Thoracic aorta (tissue), 2 donors: ENCODE data around the gene AUTS2. TPM values are rescaled to one million over a fixed set of nuclear protein-coding genes. Genes with fewer than 3 reads are reported as not detected.

Experiments
- ATAC-seq: fragments of 150-250 bp; one replicate; pipeline ENCODE4 v1.8.0; 2017; ENCODE audit warnings: low read depth; ENCODE audit not compliant: insufficient number of reproducible peaks, low FRiP score
- DNase-seq: peaks from one replicate; pipeline ENCODE4 v3.0.0-alpha.2; 2020; ENCODE audit warnings: low spot score
- H3K27ac ChIP-seq, 2 donors: fragments of 200-600 bp; sonication (generic); 1 replicate in 1 of 2; 2 replicates in 1 of 2; pipeline ENCODE4 v1.5.1; 2016; ENCODE audit warnings: mild to moderate bottlenecking in 2 of 2, moderate library complexity in 2 of 2
- H3K27me3 ChIP-seq: fragments of 200-600 bp; sonication (generic); replicated peaks from 2 replicates; pipeline ENCODE4 v1.6.0; 2016; ENCODE audit warnings: mild to moderate bottlenecking; ENCODE audit not compliant: insufficient read depth
- H3K36me3 ChIP-seq: fragments of 200-600 bp; sonication (generic); one replicate; pipeline ENCODE4 v1.5.1; 2016
- H3K4me1 ChIP-seq, 2 donors: fragments of 200-600 bp; sonication (generic); 1 replicate in 1 of 2; 2 replicates in 1 of 2; pipeline versions ENCODE4 v1.5.1 to v1.6.0; 2016; ENCODE audit warnings: low read depth in 2 of 2, mild to moderate bottlenecking in 1 of 2; ENCODE audit not compliant: control insufficient read depth in 1 of 2
- H3K4me3 ChIP-seq: fragments of 200-600 bp; sonication (generic); 2 replicates; pipeline ENCODE4 v1.5.1; 2016; ENCODE audit warnings: mild to moderate bottlenecking
- H3K9me3 ChIP-seq: fragments of 200-600 bp; sonication (generic); 2 replicates; pipeline ENCODE4 v1.5.1; 2016
- total RNA-seq, 2 donors: library from RNA; depleted of rRNA; stranded (reverse); fragments of >200 nt; gene quantifications; one replicate each; pipeline versions ENCODE4 v1.1.0 to v1.2.3, GENCODE V29; 2016
- TF ChIP-seq, protein P1 (sequence below): fragments of 200-600 bp; sonication (generic); IDR thresholded peaks from one replicate; pipeline ENCODE4 v1.5.1; 2019; ENCODE audit warnings: antibody characterized with exemption

The AUTS2 gene
- total RNA-seq, 2 donors from 2014 or later = 49.4 to 101 TPM

DNA sequence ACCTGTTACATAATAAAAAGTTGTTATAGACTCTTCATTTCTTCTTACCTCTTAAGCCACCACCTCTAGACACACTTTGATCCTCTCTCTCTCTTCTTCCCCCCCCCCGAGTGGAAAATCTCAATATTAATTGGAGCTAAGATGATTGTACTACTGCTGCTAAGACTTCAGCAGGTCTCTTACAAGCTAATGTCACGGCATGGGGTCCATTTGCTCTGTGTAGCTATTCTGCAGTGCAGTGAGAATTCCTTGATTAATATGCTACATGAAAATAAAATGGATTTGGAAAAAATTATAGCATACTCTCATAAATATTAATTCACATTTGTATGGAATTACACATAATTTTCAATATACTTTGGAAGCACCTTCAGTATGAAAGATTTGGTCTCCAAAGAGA lies 297.2 kb downstream of the AUTS2 start:
- TF ChIP-seq, protein P1, sequence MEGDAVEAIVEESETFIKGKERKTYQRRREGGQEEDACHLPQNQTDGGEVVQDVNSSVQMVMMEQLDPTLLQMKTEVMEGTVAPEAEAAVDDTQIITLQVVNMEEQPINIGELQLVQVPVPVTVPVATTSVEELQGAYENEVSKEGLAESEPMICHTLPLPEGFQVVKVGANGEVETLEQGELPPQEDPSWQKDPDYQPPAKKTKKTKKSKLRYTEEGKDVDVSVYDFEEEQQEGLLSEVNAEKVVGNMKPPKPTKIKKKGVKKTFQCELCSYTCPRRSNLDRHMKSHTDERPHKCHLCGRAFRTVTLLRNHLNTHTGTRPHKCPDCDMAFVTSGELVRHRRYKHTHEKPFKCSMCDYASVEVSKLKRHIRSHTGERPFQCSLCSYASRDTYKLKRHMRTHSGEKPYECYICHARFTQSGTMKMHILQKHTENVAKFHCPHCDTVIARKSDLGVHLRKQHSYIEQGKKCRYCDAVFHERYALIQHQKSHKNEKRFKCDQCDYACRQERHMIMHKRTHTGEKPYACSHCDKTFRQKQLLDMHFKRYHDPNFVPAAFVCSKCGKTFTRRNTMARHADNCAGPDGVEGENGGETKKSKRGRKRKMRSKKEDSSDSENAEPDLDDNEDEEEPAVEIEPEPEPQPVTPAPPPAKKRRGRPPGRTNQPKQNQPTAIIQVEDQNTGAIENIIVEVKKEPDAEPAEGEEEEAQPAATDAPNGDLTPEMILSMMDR = no peak
- Histone ChIP-seq H3K9me3 (no peaks in the 10 kb centered on the region), H3K36me3 (no peaks in the 10 kb centered on the region), H3K27ac (no peak overlapping the region), H3K4me1 (no peaks in the 10 kb centered on the region), H3K27me3 (no peaks in the 10 kb centered on the region), H3K4me3 (no peak overlapping the region)
- DNase-seq (no peak), ATAC-seq (no peak)

DNA sequence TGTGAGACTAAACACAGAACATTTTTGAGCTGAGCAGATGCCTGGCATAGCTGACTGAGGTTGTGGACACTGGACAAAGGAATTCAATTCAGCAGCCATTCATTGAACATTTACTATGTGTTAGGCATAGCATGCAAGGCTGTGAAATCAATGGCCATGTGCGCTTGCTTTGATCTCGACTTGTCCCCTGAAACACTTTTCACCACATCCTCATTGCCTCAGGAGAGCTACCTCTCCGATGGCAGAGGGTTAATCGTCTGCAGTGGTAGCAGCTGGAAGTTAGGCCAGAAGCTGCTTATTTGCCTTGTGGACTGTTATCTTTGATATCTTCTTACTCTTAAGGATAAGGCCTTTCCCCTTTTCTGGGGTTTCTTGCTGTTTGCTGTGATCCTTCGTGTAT lies 297.8 kb downstream of the AUTS2 start:
- DNase-seq = no peak

DNA sequence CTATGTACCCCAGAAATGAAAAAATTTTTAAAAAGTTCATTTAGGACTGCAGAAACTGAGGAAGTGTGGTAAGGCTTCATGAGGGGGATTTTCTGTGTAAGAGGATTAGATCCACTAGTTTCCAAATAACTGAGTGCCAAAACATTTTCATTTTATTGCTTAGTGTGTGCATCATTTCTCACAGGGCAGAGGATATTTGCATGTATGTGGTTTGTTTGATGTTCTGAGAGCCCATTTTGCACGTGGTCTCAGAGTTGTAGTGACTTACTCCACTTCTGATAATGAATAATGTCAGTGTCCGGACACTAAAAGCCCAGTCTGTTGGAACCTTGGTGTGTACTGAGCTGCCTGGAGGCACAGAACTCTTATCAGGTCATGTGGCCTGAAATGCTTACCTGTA lies 299.9 kb downstream of the AUTS2 start:
- ATAC-seq (no peak), DNase-seq (no peak)
- Histone ChIP-seq H3K27ac (no peak overlapping the region), H3K4me1 (no peaks in the 10 kb centered on the region), H3K9me3 (no peaks in the 10 kb centered on the region), H3K36me3 (no peaks in the 10 kb centered on the region), H3K27me3 (no peaks in the 10 kb centered on the region), H3K4me3 (no peak overlapping the region)
- TF ChIP-seq, protein P1 = no peak

More for the DNA sequence above, 297.8 kb downstream of the AUTS2 start:
- H3K9me3 ChIP-seq = no peaks in the 10 kb centered on the region
- no peaks in the 10 kb centered on the region for H3K36me3 ChIP-seq
- no peak overlapping the region for H3K27ac ChIP-seq
- no peaks in the 10 kb centered on the region for H3K27me3 ChIP-seq
- TF ChIP-seq, protein P1 = no peak
- no peak overlapping the region for H3K4me3 ChIP-seq
- no peak for ATAC-seq
- H3K4me1 ChIP-seq = no peaks in the 10 kb centered on the region

DNA sequence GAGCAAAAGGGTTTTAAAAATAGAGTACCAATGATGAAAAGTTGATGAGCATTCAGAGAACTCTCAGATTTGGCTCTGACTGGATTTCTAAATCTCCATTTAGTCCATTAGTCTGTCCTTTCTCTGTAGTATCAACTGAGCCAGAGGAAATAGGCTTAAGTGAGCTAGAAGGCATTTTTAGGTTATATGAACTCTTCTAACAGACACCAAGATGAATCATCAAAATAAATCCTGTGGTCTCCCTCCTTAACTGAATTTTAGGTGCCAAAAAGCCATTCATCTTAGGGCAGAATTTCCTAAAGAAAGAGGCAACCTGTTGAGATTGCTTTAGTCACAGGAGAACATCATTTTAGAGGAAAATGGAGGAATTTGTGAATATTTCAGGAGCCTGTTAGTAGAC lies 305.1 kb downstream of the AUTS2 start:
- TF ChIP-seq, protein P1 = no peak
- Histone ChIP-seq H3K4me1 (no peaks in the 10 kb centered on the region), H3K27ac (no peak overlapping the region), H3K9me3 (no peaks in the 10 kb centered on the region), H3K36me3 (no peaks in the 10 kb centered on the region), H3K27me3 (no peaks in the 10 kb centered on the region), H3K4me3 (no peak overlapping the region)
- ATAC-seq (no peak), DNase-seq (no peak)

DNA sequence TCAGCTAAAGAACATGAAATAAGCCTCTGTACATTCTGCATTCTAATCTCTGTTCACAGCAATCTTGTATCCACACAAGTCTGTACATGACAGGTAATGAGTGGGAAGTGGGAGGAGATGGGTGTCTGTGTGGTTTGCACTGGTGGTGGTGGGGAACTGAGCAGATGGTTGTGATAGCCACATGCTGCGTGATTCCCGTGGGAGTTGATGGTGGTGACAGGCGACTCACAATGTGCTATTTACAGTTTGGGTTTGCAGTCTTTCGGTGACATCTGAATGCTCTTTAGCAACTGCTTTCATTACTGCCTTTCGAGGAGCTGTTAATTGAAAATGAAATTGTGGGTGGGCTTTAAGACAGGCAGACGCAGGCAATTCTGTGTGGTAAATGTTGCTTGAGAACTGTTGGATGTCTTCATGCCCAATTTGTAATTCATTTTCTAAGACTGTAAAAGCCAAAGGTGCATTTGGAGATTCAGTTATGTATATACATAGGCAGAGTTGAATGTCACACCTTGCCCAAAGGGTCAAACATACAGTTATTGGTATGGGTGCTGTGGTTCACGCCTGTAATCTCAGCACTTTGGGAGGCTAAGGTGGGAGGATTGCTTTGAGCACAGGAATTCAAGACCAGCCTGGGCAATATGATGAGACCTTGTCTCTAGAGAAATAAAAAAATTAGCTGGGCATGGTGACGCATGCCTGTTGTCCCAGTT lies 308.2 kb downstream of the AUTS2 start:
- Histone ChIP-seq H3K27me3 (no peaks in the 10 kb centered on the region), H3K4me1 (no peaks in the 10 kb centered on the region), H3K27ac (no peak overlapping the region), H3K4me3 (no peak overlapping the region), H3K36me3 (no peaks in the 10 kb centered on the region), H3K9me3 (no peaks in the 10 kb centered on the region)
- no peak for DNase-seq
- TF ChIP-seq, protein P1 = no peak
- no peak for ATAC-seq
